H54 (cell line): ENCODE measurements around the gene KLHL24.
A peak's percentile ranks its signal among the peaks of the same experiment; 100 is the strongest.
"Not testable (repeated sequence)": the region's sequence is repeated elsewhere in the genome, so short reads cannot be mapped to it uniquely, and the experiment has no call there.

ENCODE experiments used
- DNase-seq: peaks from one replicate; pipeline ENCODE4 v3.0.0; 2011; ENCODE audit warnings: low spot score, mixed read lengths; ENCODE audit not compliant: insufficient read length
- FAIRE-seq: peaks from 3 replicates; lab custom pipeline; 2011; peaks lifted over from hg19 to GRCh38; lab: Jason Lieb, UNC
- POLR2A ChIP-seq: IDR thresholded peaks from 2 replicates; pipeline ENCODE4 v1.6.1; 2011; ENCODE audit warnings: low read depth, mild to moderate bottlenecking, low read length

KLHL24 gene

GRCh38 chr3:183641882-183642281, 6.5 kb downstream of the KLHL24 start:
- FAIRE-seq, result peak; percentile 38
- DNase-seq, result no peak
- TF ChIP-seq POLR2A, result no peak

GRCh38 chr3:183644244-183644643, 8.8 kb downstream of the KLHL24 start:
- FAIRE-seq, result peak; percentile 6
- DNase-seq, result no peak
- TF ChIP-seq POLR2A, result no peak

- FAIRE-seq, result peak; percentile 6
- DNase-seq, result no peak
- no peak for TF ChIP-seq POLR2A
Observed at GRCh38 chr3:183645254-183645653, 9.8 kb downstream of the KLHL24 start.

GRCh38 chr3:183650554-183650953, 15.1 kb downstream of the KLHL24 start:
- DNase-seq (no peak), FAIRE-seq (peak; percentile 79)
- TF ChIP-seq POLR2A, result no peak

- no peak for TF ChIP-seq POLR2A
- peak; percentile 62 for FAIRE-seq
- DNase-seq, result no peak
Observed at GRCh38 chr3:183653209-183654064, 18.0 kb downstream of the KLHL24 start.

- TF ChIP-seq POLR2A, result no peak
- FAIRE-seq (no peak), DNase-seq (no peak)
Observed at GRCh38 chr3:183654727-183655126, 19.3 kb downstream of the KLHL24 start.

GRCh38 chr3:183662099-183662498, 26.7 kb downstream of the KLHL24 start:
- no peak for DNase-seq

GRCh38 chr3:183664913-183665381, 29.5 kb downstream of the KLHL24 start:
- FAIRE-seq (peak; percentile 100), DNase-seq (peak; percentile 47)
- no peak for TF ChIP-seq POLR2A

More at GRCh38 chr3:183662099-183662498, 26.7 kb downstream of the KLHL24 start:
- FAIRE-seq, result no peak
- TF ChIP-seq POLR2A, result no peak

- FAIRE-seq, result no peak
- no peak for TF ChIP-seq POLR2A
- no peak for DNase-seq
Observed at GRCh38 chr3:183680061-183680460, 44.6 kb downstream of the KLHL24 start.

- TF ChIP-seq POLR2A, result no peak
- no peak for FAIRE-seq
Observed at GRCh38 chr3:183687705-183688104, 52.3 kb downstream of the KLHL24 start.

GRCh38 chr3:183688874-183689273, 53.5 kb downstream of the KLHL24 start:
- no peak for TF ChIP-seq POLR2A
- no peak for DNase-seq

More at GRCh38 chr3:183687705-183688104, 52.3 kb downstream of the KLHL24 start:
- no peak for DNase-seq

GRCh38 chr3:183689621-183690020, 54.2 kb downstream of the KLHL24 start:
- FAIRE-seq, DNase-seq: not testable (repeated sequence)

More at GRCh38 chr3:183688874-183689273, 53.5 kb downstream of the KLHL24 start:
- FAIRE-seq, result no peak

- no peak for TF ChIP-seq POLR2A
- FAIRE-seq (no peak), DNase-seq (no peak)
Observed at GRCh38 chr3:183690402-183690995, 55.1 kb downstream of the KLHL24 start.

GRCh38 chr3:183692436-183692835, 57.0 kb downstream of the KLHL24 start:
- DNase-seq (no peak), FAIRE-seq (no peak)
- no peak for TF ChIP-seq POLR2A
